OCI-M2 (cell line): ENCODE measurements around the gene RNF25.

Experiments
- DNase-seq: peaks from one replicate; lab custom pipeline; 2025; ENCODE audit not compliant: unreplicated experiment; lab: John Stamatoyannopoulos, UW

Gene RNF25

GRCh38 chr2:218631837-218632236 lies 40.0 kb downstream of the RNF25 start:
- no peak for DNase-seq

- no peak for DNase-seq
These were observed 43.9 kb downstream of the RNF25 start for GRCh38 chr2:218627939-218628338.

GRCh38 chr2:218626369-218626768 lies 45.4 kb downstream of the RNF25 start:
- no peak for DNase-seq

GRCh38 chr2:218623366-218623705 lies 48.5 kb downstream of the RNF25 start:
- no peak for DNase-seq

DNA sequence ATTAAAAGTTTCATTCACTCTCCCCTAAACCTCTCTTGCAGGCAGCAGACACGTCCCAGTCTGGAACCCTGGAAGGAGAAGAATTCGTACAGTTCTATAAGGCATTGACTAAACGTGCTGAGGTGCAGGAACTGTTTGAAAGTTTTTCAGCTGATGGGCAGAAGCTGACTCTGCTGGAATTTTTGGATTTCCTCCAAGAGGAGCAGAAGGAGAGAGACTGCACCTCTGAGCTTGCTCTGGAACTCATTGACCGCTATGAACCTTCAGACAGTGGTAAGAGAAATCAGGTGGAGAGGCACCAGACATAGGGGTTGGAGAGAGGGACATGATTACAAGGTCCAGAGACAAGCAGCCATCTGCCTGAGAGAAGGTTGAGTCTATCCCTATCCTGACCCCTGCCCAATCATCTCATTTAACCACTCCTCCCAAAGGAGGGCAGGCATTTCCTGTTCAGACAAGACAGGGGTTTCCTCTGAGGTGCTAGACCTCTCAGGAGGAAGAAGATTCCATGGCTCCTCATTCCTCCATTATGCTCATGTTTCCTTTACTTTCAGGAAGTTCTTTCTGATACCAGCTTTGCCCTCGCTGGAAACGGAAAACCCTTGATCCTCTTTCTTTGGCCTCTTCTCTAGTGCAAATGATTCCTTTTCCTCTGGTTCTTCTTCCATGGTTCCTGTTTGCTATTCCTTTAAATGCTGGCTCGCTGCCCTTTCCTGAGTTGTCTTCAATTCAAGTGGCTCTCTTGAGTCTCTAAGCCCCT lies 49.0 kb downstream of the RNF25 start:
- no peak for DNase-seq

DNA sequence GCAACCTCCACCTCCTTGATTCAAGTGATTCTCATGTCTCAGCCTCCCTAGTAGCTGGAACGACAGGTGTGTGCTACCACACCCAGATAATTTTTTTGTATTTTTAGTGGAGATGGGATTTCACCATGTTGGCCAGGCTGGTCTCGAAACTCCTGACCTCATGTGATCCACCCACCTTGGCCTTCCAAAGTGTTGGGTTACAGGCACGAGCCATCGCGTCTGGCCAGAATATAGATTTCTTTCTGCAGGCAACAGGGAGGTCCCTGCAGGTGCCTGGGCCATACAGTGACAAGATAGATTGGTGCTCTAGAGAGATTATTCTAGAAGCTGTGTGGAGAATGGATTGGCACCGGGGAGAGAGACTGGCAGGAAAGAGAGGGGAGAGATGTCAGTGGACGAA lies 50.8 kb downstream of the RNF25 start:
- no peak for DNase-seq

DNA sequence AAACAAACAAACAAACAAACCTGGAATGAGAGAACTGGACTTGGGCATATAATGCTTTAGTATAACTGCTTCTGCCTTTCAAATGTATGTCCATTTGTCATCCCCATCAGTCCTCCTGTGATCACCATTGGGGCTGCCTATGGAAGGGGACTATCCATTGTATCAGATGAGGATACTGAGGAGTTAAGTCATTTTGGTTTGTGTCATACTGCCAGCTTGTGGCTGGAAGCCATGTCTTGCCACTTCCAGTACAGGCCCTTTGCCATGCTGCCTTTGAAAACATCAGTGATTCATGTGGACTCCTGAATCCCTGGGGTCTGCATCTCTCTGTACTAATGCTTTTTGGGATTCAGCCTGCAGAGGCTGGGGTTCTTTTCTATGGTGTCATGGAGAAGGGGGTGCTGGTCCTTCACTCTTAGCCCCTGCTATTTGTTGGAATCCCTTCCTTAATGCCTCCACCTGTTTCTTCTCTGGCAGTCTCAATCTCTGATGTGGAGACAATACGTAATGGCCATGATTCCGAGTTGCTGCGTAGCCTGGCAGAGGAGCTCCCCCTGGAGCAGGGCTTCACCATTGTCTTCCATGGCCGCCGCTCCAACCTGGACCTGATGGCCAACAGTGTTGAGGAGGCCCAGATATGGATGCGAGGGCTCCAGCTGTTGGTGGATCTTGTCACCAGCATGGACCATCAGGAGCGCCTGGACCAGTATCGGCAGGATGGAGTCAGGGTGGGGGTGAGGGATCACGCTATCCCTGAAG lies 53.5 kb downstream of the RNF25 start:
- DNase-seq = no peak

DNA sequence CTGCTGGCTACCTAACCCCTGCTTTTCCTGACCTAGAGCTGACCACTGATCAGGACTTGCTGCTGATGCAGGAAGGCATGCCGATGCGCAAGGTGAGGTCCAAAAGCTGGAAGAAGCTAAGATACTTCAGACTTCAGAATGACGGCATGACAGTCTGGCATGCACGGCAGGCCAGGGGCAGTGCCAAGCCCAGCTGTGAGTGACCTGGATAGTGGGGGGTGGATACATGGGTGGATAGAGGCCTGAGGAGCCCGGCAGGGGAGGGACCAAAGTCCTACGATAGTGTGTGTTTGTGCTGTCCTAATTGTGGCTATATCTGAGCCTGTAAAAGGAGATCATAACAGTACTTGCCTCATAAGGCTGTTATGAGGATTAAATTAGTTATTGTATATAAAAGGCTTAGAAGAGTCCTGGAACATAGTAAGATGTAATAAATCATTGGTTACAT lies 55.9 kb downstream of the RNF25 start:
- DNase-seq = no peak
